SK-N-MC (cell line): ENCODE data around the gene BRMS1L.

Experiments used
- EZH2 ChIP-seq: fragments of 200-600 bp; sonication (generic); IDR thresholded peaks from one replicate; pipeline ENCODE4 v1.6.1; 2017; ENCODE audit warnings: antibody characterized with exemption
- FOXP2 ChIP-seq: optimal IDR thresholded peaks from 2 replicates; pipeline ENCODE3; 2011; ENCODE audit warnings: mild to moderate bottlenecking, moderate library complexity; ENCODE audit not compliant: insufficient read depth; ENCODE audit errors: extremely low read length, control extremely low read depth
- POLR2AphosphoS5 ChIP-seq: IDR thresholded peaks from 2 replicates; pipeline ENCODE4 v1.6.1; 2012; ENCODE audit warnings: mild to moderate bottlenecking, low read depth, low read length, borderline replicate concordance

DNA sequence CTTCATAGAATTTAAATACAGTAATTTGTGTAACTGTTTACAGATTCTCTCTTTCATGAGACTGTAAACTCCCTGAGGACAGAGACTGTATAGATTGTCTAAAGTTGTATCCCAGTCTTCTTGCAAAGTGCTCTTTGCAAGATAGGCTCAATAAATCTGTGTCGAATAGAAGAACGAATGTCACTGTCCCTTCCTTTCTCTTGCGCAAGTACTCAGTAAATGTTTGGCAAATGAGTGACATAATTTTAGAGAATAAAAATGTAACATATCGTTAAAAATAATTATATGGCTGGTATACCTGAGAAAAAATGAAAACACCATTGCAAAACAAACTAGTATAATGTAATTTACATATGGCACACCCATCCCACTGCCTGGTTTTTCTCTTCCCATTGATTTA, 15.2 kb upstream of the BRMS1L start:
- TF ChIP-seq POLR2AphosphoS5 (no peak), EZH2 (no peak), FOXP2 (no peak)
